Measurements from ENCODE around the gene CCDC66. TPM values are rescaled to one million over a fixed set of nuclear protein-coding genes. Genes with fewer than 3 reads are reported as not detected.
A peak's percentile ranks its signal among the peaks of the same experiment; 100 is the strongest.
"Not testable (repeated sequence)": the region's sequence is repeated elsewhere in the genome, so short reads cannot be mapped to it uniquely, and the experiment has no call there.

CCDC66 gene
- total RNA-seq (2014; rRNA removed; shearing (Covaris generic); ENCODE audit: low replicate concordance): 6.8 and 20.2 TPM in 2 replicates

GRCh38 chr3:56556908-56557830, at the start of gene CCDC66:
Gene CCDC66 (plus strand): TSS chr3:56557175. CDS start chr3:56557243, 68 bp downstream.
- peak; percentile 83 for DNase-seq (ENCODE audit: low read depth)
- in situ Hi-C loops (cut with HindIII; ENCODE audit: low pct_unique_long_range_greater_than_20kb, low sequenced_read_pairs): no loop called here

- DNase-seq (ENCODE audit: low read depth): no peak
- in situ Hi-C loops (cut with HindIII; ENCODE audit: low pct_unique_long_range_greater_than_20kb, low sequenced_read_pairs): no loop called here
Observed at GRCh38 chr3:56519641-56520040, 37.3 kb upstream of the CCDC66 start.

GRCh38 chr3:56522374-56522773, 34.6 kb upstream of the CCDC66 start:
- in situ Hi-C loops (cut with HindIII; ENCODE audit: low pct_unique_long_range_greater_than_20kb, low sequenced_read_pairs): no loop called here
- DNase-seq (ENCODE audit: low read depth): no peak

- DNase-seq (ENCODE audit: low read depth): no peak
Observed at GRCh38 chr3:56525291-56525690, 31.7 kb upstream of the CCDC66 start.

GRCh38 chr3:56536735-56537134, 20.2 kb upstream of the CCDC66 start:
- in situ Hi-C loops (cut with HindIII; ENCODE audit: low pct_unique_long_range_greater_than_20kb, low sequenced_read_pairs): no loop called here
- no peak for DNase-seq (ENCODE audit: low read depth)

More at GRCh38 chr3:56525291-56525690, 31.7 kb upstream of the CCDC66 start:
- in situ Hi-C loops (cut with HindIII; ENCODE audit: low pct_unique_long_range_greater_than_20kb, low sequenced_read_pairs): no loop called here

- DNase-seq (ENCODE audit: low read depth): no peak
- in situ Hi-C loops (cut with HindIII; ENCODE audit: low pct_unique_long_range_greater_than_20kb, low sequenced_read_pairs): no loop called here
Observed at GRCh38 chr3:56547486-56547885, 9.5 kb upstream of the CCDC66 start.

GRCh38 chr3:56557831-56558170, 826 bp downstream of the CCDC66 start:
- in situ Hi-C loops (cut with HindIII; ENCODE audit: low pct_unique_long_range_greater_than_20kb, low sequenced_read_pairs): no loop called here
- no peak for DNase-seq (ENCODE audit: low read depth)

- in situ Hi-C loops (cut with HindIII; ENCODE audit: low pct_unique_long_range_greater_than_20kb, low sequenced_read_pairs): no loop called here
- no peak for DNase-seq (ENCODE audit: low read depth)
Observed at GRCh38 chr3:56573501-56573900, 16.5 kb downstream of the CCDC66 start.

GRCh38 chr3:56581941-56582340, 25.0 kb downstream of the CCDC66 start:
- in situ Hi-C loops (cut with HindIII; ENCODE audit: low pct_unique_long_range_greater_than_20kb, low sequenced_read_pairs); DNase-seq (ENCODE audit: low read depth): not testable (repeated sequence)

GRCh38 chr3:56584275-56584674, 27.3 kb downstream of the CCDC66 start:
- in situ Hi-C loops (cut with HindIII; ENCODE audit: low pct_unique_long_range_greater_than_20kb, low sequenced_read_pairs); DNase-seq (ENCODE audit: low read depth): not testable (repeated sequence)

- no peak for DNase-seq (ENCODE audit: low read depth)
- in situ Hi-C loops (cut with HindIII; ENCODE audit: low pct_unique_long_range_greater_than_20kb, low sequenced_read_pairs): no loop called here
Observed at GRCh38 chr3:56590814-56591213, 33.8 kb downstream of the CCDC66 start.

GRCh38 chr3:56591262-56591661, 34.3 kb downstream of the CCDC66 start:
- in situ Hi-C loops (cut with HindIII; ENCODE audit: low pct_unique_long_range_greater_than_20kb, low sequenced_read_pairs): no loop called here
- no peak for DNase-seq (ENCODE audit: low read depth)

- no peak for DNase-seq (ENCODE audit: low read depth)
- in situ Hi-C loops (cut with HindIII; ENCODE audit: low pct_unique_long_range_greater_than_20kb, low sequenced_read_pairs): no loop called here
Observed at GRCh38 chr3:56593455-56594158, 36.6 kb downstream of the CCDC66 start.

- in situ Hi-C loops (cut with HindIII; ENCODE audit: low pct_unique_long_range_greater_than_20kb, low sequenced_read_pairs): no loop called here
Observed at GRCh38 chr3:56595975-56596840, 39.2 kb downstream of the CCDC66 start.

GRCh38 chr3:56608479-56608878, 51.5 kb downstream of the CCDC66 start:
- DNase-seq (ENCODE audit: low read depth); in situ Hi-C loops (cut with HindIII; ENCODE audit: low pct_unique_long_range_greater_than_20kb, low sequenced_read_pairs): not testable (repeated sequence)

More at GRCh38 chr3:56595975-56596840, 39.2 kb downstream of the CCDC66 start:
- DNase-seq (ENCODE audit: low read depth): no peak

- no peak for DNase-seq (ENCODE audit: low read depth)
- in situ Hi-C loops (cut with HindIII; ENCODE audit: low pct_unique_long_range_greater_than_20kb, low sequenced_read_pairs): no loop called here
Observed at GRCh38 chr3:56610669-56611335, 53.8 kb downstream of the CCDC66 start.

- in situ Hi-C loops (cut with HindIII; ENCODE audit: low pct_unique_long_range_greater_than_20kb, low sequenced_read_pairs): no loop called here
- DNase-seq (ENCODE audit: low read depth): no peak
Observed at GRCh38 chr3:56611364-56611763, 54.4 kb downstream of the CCDC66 start.

- DNase-seq (ENCODE audit: low read depth): no peak
- in situ Hi-C loops (cut with HindIII; ENCODE audit: low pct_unique_long_range_greater_than_20kb, low sequenced_read_pairs): no loop called here
Observed at GRCh38 chr3:56612146-56612545, 55.2 kb downstream of the CCDC66 start.
